CD14-positive monocyte (primary cell): ENCODE measurements around the gene EPHA3. TPM values are rescaled to one million over a fixed set of nuclear protein-coding genes. Genes with fewer than 3 reads are reported as not detected.

Experiments used
- DNase-seq, 3 donors: peaks; one replicate each; pipeline ENCODE4 v3.0.0-alpha.2; 2011 to 2022
- H2AFZ ChIP-seq: 2 replicates; pipeline ENCODE4 v1.6.0; 2012; ENCODE audit warnings: mild to moderate bottlenecking, low read depth, low read length, inconsistent platforms; ENCODE audit not compliant: insufficient read depth, poor library complexity, severe bottlenecking
- H3K27ac ChIP-seq, 2 donors: 1 replicate in 1 of 2; 2 replicates in 1 of 2; pipeline ENCODE4 v1.5.1; 2012 to 2013; ENCODE audit warnings: low read length in 2 of 2, control low read depth in 1 of 2, inconsistent platforms in 1 of 2, low read depth in 1 of 2, mild to moderate bottlenecking in 1 of 2
- H3K27me3 ChIP-seq, 2 donors: one replicate each; pipeline versions ENCODE4 v1.6.0 to v1.6.1; 2011 to 2013; ENCODE audit warnings: low read length in 2 of 2; ENCODE audit not compliant: control insufficient read depth in 2 of 2, insufficient read depth in 2 of 2
- H3K36me3 ChIP-seq, 2 donors: replicated peaks in 1 of 2; 1 replicate in 1 of 2; 2 replicates in 1 of 2; pipeline versions ENCODE4 v1.5.1 to v1.6.1; 2012 to 2013; ENCODE audit warnings: low read length in 2 of 2, control low read depth in 1 of 2, inconsistent platforms in 1 of 2, mild to moderate bottlenecking in 1 of 2; ENCODE audit not compliant: insufficient read depth in 2 of 2, control insufficient read depth in 1 of 2
- H3K4me1 ChIP-seq, 2 donors: 1 replicate in 1 of 2; 2 replicates in 1 of 2; pipeline versions ENCODE4 v1.5.1 to v1.6.1; 2012 to 2013; ENCODE audit warnings: low read length in 2 of 2, control low read depth in 1 of 2, inconsistent platforms in 1 of 2, mild to moderate bottlenecking in 1 of 2, moderate library complexity in 1 of 2; ENCODE audit not compliant: insufficient read depth in 2 of 2, control insufficient read depth in 1 of 2
- H3K4me2 ChIP-seq: replicated peaks from 2 replicates; pipeline ENCODE3; 2012; ENCODE audit warnings: low read length, moderate library complexity, mild to moderate bottlenecking; ENCODE audit not compliant: poor library complexity, severe bottlenecking; ENCODE audit errors: extremely low read depth
- H3K4me3 ChIP-seq, 3 experiments: fragments of 200-600 bp in 1 of 3; sonication (generic) in 1 of 3; replicated peaks in 1 of 3; 1 replicate in 2 of 3; 2 replicates in 1 of 3; pipeline ENCODE4 v1.5.1; 2011 to 2013; ENCODE audit warnings: low read length in 3 of 3, mild to moderate bottlenecking in 3 of 3, control low read depth in 2 of 3, low read depth in 2 of 3, inconsistent platforms in 1 of 3, moderate library complexity in 1 of 3
- H3K79me2 ChIP-seq: 2 replicates; pipeline ENCODE4 v1.6.0; 2012; ENCODE audit warnings: mild to moderate bottlenecking, control low read depth, inconsistent platforms, low read length, moderate library complexity; ENCODE audit not compliant: insufficient read depth
- H3K9ac ChIP-seq: 2 replicates; pipeline ENCODE4 v1.6.0; 2017; ENCODE audit warnings: low read length, mild to moderate bottlenecking; ENCODE audit not compliant: insufficient read depth, poor library complexity, severe bottlenecking
- H3K9me3 ChIP-seq, 2 donors: replicated peaks in 1 of 2; 1 replicate in 1 of 2; 2 replicates in 1 of 2; pipeline versions ENCODE4 v1.5.1 to v1.6.1; 2012 to 2013; ENCODE audit warnings: low read length in 2 of 2, control low read depth in 1 of 2; ENCODE audit not compliant: control insufficient read depth in 1 of 2, insufficient read depth in 1 of 2
- H4K20me1 ChIP-seq: 2 replicates; pipeline ENCODE4 v1.6.0; 2012; ENCODE audit warnings: mild to moderate bottlenecking, low read length, control low read depth, moderate library complexity; ENCODE audit not compliant: insufficient read depth
- H3K27ac Mint-ChIP-seq, 7 donors: one replicate each; pipeline ENCODE4 v1.8.0; 2020; ENCODE audit warnings: mild to moderate bottlenecking in 7 of 7, mixed read lengths in 7 of 7, moderate library complexity in 6 of 7, inconsistent platforms in 2 of 7
- H3K27me3 Mint-ChIP-seq, 3 donors: one replicate each; pipeline ENCODE4 v1.8.0; 2021 to 2022; ENCODE audit warnings: low read depth in 3 of 3, mild to moderate bottlenecking in 3 of 3, mixed read lengths in 3 of 3, moderate library complexity in 3 of 3, inconsistent platforms in 1 of 3
- H3K36me3 Mint-ChIP-seq, 2 donors: one replicate each; pipeline ENCODE4 v1.8.0; 2020; ENCODE audit warnings: mixed read lengths in 2 of 2, inconsistent platforms in 1 of 2, mild to moderate bottlenecking in 1 of 2
- H3K4me1 Mint-ChIP-seq: one replicate; pipeline ENCODE4 v1.8.0; 2020; ENCODE audit warnings: mild to moderate bottlenecking, mixed read lengths
- H3K4me3 Mint-ChIP-seq, 2 donors: one replicate each; pipeline ENCODE4 v1.8.0; 2020; ENCODE audit warnings: mild to moderate bottlenecking in 2 of 2, mixed read lengths in 2 of 2, moderate library complexity in 1 of 2
- H3K9me3 Mint-ChIP-seq, 7 donors: one replicate each; pipeline ENCODE4 v1.8.0; 2020 to 2022; ENCODE audit warnings: mixed read lengths in 7 of 7, mild to moderate bottlenecking in 6 of 7, moderate library complexity in 6 of 7, inconsistent platforms in 2 of 7
- CTCF ChIP-seq: fragments of 200-600 bp; IDR thresholded peaks from one replicate; pipeline ENCODE4 v1.8.0; 2022; ENCODE audit warnings: antibody characterized with exemption, mild to moderate bottlenecking
- WGBS: methylation state at CpG from one replicate; pipeline ENCODE4 v1.1.5; 2013; ENCODE audit warnings: missing lambda C conversion rate; ENCODE audit not compliant: insufficient coverage; 5-methylcytosine and 5-hydroxymethylcytosine counted together
- intact Hi-C, 2 donors: fragments of 100-400 bp; cut with micrococcal nuclease; formaldehyde crosslinking; loops; one replicate each; pipeline versions ENCODE4 v1.15.0 to v1.15.1; 2023
- polyA plus RNA-seq, 3 donors: library from polyadenylated mRNA; depleted of rRNA in 1 of 3; unstranded in 2 of 3; stranded (reverse) in 1 of 3; fragments of 300-500 nt in 2 of 3; fragments of >200 nt in 1 of 3; fragmentation: Illumina TruSeq in 2 of 3; gene quantifications; 1 replicate in 2 of 3; 2 replicates in 1 of 3; pipeline ENCODE4 v1.2.3, GENCODE V29; 2012 to 2021

Gene EPHA3
- polyA plus RNA-seq, 3 donors: not detected

DNA sequence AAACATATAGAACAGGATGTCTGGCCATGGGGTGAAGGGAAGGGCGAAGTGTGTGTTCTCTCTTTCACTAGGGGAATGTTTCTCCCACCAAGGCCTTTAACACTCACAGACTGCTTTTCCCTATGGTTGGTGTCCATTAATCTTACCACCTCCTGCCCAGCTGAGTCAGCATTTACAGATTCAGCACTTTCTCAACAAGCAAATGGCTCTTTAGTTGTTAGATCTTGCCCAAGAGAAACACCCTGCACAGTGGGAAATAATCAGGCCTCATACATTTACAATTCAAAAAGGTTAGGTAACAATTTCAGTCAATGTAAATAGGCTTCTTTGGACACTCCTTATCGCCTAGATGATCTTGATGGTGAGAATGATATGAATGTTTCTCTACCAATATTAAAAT is 418.2 kb downstream of the EPHA3 start:
- Histone ChIP-seq H2AFZ (no peak overlapping the region), H3K79me2 (no peaks in the 10 kb centered on the region), H3K9me3 (no peaks in the 10 kb centered on the region), H3K36me3 (no peaks in the 10 kb centered on the region), H3K27me3 (no peaks in the 10 kb centered on the region), H3K27ac (no peak overlapping the region), H3K9ac (no peak overlapping the region), H3K4me3 (no peak overlapping the region), H3K4me1 (no peaks in the 10 kb centered on the region), H3K4me2 (no peak overlapping the region), H4K20me1 (no peaks in the 10 kb centered on the region)
- no peak for TF ChIP-seq CTCF
- no peak for DNase-seq
- intact Hi-C loops: no loop called here
- Mint-ChIP-seq H3K36me3 (no peaks in the 10 kb centered on the region), H3K4me3 (no peak overlapping the region), H3K27ac (no peak overlapping the region), H3K9me3 (peaks cover 0 to 3% (median 0%) of the 10 kb centered on the region in 7 donors), H3K27me3 (no peaks in the 10 kb centered on the region), H3K4me1 (no peaks in the 10 kb centered on the region)
- WGBS: no CpG with 5 or more reads among the region's 2 CpGs

- H3K9ac ChIP-seq: no peak overlapping the region
- no peaks in the 10 kb centered on the region for H3K27me3 Mint-ChIP-seq
- H3K27ac Mint-ChIP-seq: no peak overlapping the region
- no peak for DNase-seq
- H3K36me3 Mint-ChIP-seq: no peaks in the 10 kb centered on the region
- H2AFZ ChIP-seq: no peak overlapping the region
- no peak overlapping the region for H3K4me3 Mint-ChIP-seq
- peaks cover 0 to 7% (median 0%) of the 10 kb centered on the region in 7 donors for H3K9me3 Mint-ChIP-seq
- no peaks in the 10 kb centered on the region for H3K79me2 ChIP-seq
- no peaks in the 10 kb centered on the region for H4K20me1 ChIP-seq
- H3K9me3 ChIP-seq: no peaks in the 10 kb centered on the region
- intact Hi-C loops: no loop called here
- no peaks in the 10 kb centered on the region for H3K4me1 ChIP-seq
- no CpG with 5 or more reads among the region's 1 CpG for WGBS
- no peaks in the 10 kb centered on the region for H3K27me3 ChIP-seq
- no peak overlapping the region for H3K4me2 ChIP-seq
- no peaks in the 10 kb centered on the region for H3K36me3 ChIP-seq
- TF ChIP-seq CTCF: no peak
- no peaks in the 10 kb centered on the region for H3K4me1 Mint-ChIP-seq
- no peak overlapping the region for H3K27ac ChIP-seq
- no peak overlapping the region for H3K4me3 ChIP-seq
Observed at GRCh38 chr3:89527736-89528305, 420.4 kb downstream of the EPHA3 start.
